Mucosa of descending colon (tissue), 3 donors: ENCODE measurements around the gene DOCK6. TPM values are rescaled to one million over a fixed set of nuclear protein-coding genes. Genes with fewer than 3 reads are reported as not detected.
"Not testable (repeated sequence)": the region's sequence is repeated elsewhere in the genome, so short reads cannot be mapped to it uniquely, and the experiment has no call there.

ENCODE experiments used
- ATAC-seq: fragments of 200-7000 bp; cut with Tn5 transposase; one replicate; pipeline ENCODE4 v1.9.1; 2020; ENCODE audit warnings: mild to moderate bottlenecking, moderate library complexity
- DNase-seq, 3 donors: peaks; one replicate each; pipeline ENCODE4 v3.0.0-alpha.2; 2020
- H3K36me3 ChIP-seq: fragments of 200-600 bp; one replicate; pipeline ENCODE4 v1.8.0; 2021; ENCODE audit warnings: low read depth, mild to moderate bottlenecking
- H3K4me1 ChIP-seq: fragments of 200-600 bp; one replicate; pipeline ENCODE4 v1.8.0; 2021; ENCODE audit warnings: low read depth, mild to moderate bottlenecking
- H3K4me3 ChIP-seq: fragments of 200-600 bp; one replicate; pipeline ENCODE4 v1.8.0; 2021; ENCODE audit warnings: mild to moderate bottlenecking
- H3K9me3 ChIP-seq: fragments of 200-600 bp; one replicate; pipeline ENCODE4 v1.8.0; 2021; ENCODE audit warnings: mild to moderate bottlenecking
- intact Hi-C, 2 donors: fragments of 100-400 bp; cut with DNase I in 1 of 2; cut with micrococcal nuclease in 1 of 2; formaldehyde crosslinking; loops; one replicate each; pipeline versions ENCODE4 v1.11.0 to v1.11.1; 2022; cut with DNase I, micrococcal nuclease
- total RNA-seq, 3 donors: library from RNA; stranded (reverse); fragmentation: NEBNext Ultra II Directional in 2 of 3; extraction: Animal tissue kit (Norgen Biotek cat#: 25700) in 2 of 3; gene quantifications; one replicate each; pipeline versions ENCODE4 v1.2.1 to v1.2.4, GENCODE V29; 2021 to 2023
- TF ChIP-seq, protein P1 (sequence below): fragments of 200-600 bp; IDR thresholded peaks from one replicate; pipeline ENCODE4 v1.8.0; 2022; ENCODE audit warnings: antibody characterized with exemption, mild to moderate bottlenecking
- donor health status: DM: no; HTN: no; CAD: no; lungs with moderate emphysema.
- donor health status: DM: no; HTN: no; CAD: no.
- donor health status: DM: no; HTN: yes; CAD: no.

The DOCK6 gene
- total RNA-seq, 3 donors from 2014 or later = 62.4 to 94.7 (median 62.8) TPM

DNA sequence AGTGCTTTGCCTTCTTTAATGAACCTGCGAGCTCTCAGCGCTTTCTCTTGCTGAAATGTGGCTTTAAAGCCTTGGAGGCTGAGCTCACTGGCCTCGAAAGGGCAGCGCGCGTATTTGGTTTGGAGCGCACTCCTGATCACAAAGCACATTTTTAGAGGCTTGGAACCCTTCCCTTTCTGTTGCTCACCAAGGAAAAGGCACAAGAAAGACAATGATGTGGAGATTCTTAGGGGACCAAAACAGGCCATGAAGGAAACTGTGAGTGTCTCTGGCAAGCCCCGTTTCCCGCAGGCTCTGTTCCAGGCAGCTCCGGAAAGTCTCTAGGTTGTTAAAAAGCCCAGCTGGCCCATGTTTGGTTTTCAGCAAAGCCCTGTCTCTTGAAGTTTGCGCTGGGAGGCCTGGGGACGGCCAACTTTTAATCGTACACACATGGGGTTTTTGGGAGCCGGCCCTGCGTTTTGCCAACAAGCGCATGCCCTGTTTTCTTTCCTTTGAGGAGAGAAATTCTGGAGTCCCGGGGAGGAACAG, 97.4 kb downstream of the DOCK6 start:
- Histone ChIP-seq H3K4me3 (no peak overlapping the region), H3K9me3 (no peaks in the 10 kb centered on the region), H3K4me1 (peaks cover 3% of the 10 kb centered on the region), H3K36me3 (no peaks in the 10 kb centered on the region)
- ATAC-seq (peak; percentile 64), DNase-seq (peak; percentile 57 to 71 (median 64))
- TF ChIP-seq, protein P1, sequence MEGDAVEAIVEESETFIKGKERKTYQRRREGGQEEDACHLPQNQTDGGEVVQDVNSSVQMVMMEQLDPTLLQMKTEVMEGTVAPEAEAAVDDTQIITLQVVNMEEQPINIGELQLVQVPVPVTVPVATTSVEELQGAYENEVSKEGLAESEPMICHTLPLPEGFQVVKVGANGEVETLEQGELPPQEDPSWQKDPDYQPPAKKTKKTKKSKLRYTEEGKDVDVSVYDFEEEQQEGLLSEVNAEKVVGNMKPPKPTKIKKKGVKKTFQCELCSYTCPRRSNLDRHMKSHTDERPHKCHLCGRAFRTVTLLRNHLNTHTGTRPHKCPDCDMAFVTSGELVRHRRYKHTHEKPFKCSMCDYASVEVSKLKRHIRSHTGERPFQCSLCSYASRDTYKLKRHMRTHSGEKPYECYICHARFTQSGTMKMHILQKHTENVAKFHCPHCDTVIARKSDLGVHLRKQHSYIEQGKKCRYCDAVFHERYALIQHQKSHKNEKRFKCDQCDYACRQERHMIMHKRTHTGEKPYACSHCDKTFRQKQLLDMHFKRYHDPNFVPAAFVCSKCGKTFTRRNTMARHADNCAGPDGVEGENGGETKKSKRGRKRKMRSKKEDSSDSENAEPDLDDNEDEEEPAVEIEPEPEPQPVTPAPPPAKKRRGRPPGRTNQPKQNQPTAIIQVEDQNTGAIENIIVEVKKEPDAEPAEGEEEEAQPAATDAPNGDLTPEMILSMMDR = no peak
- intact Hi-C loops = no loop called here

DNA sequence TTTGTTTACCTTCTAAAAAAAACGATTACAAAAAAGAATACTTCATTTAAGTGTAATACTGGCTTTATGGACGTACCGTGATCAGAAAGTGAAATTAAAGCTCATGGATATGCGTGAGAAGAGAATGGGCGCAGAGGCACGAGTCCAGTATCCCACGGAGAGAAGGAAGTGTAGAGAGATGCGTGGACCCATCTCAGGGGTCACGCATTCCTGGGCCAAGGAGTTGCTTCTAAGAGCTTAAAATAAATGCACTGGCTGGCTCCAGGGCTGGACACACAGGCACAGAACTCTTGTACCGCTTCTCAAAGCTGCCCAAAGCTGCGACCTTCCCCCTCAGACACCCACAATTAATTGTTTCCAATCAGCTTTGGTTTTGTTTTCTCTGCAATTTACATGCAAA, 98.0 kb downstream of the DOCK6 start:
- ATAC-seq = no peak
- H3K4me1 ChIP-seq = peaks cover 3% of the 10 kb centered on the region

DNA sequence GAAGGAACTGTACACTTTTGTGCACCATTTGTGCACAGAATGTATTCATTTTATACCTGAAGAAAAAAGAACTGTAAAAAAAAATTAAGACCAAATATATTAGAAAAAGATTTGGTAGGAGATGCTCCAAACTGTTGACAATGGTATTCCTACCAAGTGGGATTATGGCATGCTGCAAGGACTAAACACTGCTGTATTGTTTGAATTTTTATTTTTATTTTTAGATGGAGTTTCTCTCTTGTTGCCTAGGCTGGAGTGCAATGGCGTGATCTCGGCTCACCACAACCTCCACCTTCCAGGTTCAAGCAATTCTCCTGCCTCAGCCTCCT, 101.9 kb downstream of the DOCK6 start:
- H3K4me3 ChIP-seq, H3K9me3 ChIP-seq, H3K4me1 ChIP-seq, H3K36me3 ChIP-seq, DNase-seq, intact Hi-C loops, ATAC-seq: not testable (repeated sequence)

More for the DNA sequence above, 98.0 kb downstream of the DOCK6 start:
- intact Hi-C loops = no loop called here
- no peaks in the 10 kb centered on the region for H3K9me3 ChIP-seq
- H3K4me3 ChIP-seq = no peak overlapping the region
- no peak for DNase-seq
- H3K36me3 ChIP-seq = no peaks in the 10 kb centered on the region
- TF ChIP-seq, protein P1 = no peak

DNA sequence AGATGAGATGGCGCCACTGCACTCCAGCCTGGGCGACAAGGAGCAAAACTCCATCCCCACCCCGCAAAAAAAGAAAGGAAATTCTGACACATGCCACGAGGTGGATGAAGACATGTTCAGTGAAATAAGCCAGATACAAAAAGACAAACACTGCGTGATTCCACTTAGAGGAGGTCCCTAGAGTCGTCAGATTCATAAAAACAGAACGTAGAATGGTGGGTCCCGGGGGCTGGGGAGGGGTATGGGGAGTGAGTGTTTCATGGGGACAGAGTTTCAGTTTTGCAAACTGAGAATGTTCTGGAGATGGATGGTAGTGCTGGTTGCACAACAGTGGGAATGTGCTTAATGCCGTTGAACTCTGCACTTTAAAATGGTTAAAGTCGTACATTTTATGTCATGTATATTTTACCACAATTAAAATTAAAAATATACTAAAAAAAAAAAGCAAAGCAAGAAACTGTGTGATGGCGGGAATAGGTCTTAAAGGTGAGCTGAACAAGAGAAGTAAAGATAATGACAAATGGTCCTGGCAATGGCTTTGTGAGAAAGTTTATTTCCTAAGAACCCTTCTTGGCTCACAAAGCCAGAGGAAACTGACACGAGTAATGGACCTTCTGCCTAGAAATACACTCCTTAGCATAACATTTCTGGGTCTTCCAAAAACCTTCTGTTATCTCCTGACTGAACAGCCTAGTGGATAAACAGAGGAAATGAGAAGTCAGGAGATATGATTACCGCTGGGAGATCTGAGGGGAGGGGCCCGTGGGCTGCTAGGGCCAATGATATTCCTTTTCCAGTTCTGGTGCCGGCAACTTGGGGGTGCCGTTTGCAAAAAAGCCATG, 102.5 kb downstream of the DOCK6 start:
- TF ChIP-seq, protein P1 = no peak

DNA sequence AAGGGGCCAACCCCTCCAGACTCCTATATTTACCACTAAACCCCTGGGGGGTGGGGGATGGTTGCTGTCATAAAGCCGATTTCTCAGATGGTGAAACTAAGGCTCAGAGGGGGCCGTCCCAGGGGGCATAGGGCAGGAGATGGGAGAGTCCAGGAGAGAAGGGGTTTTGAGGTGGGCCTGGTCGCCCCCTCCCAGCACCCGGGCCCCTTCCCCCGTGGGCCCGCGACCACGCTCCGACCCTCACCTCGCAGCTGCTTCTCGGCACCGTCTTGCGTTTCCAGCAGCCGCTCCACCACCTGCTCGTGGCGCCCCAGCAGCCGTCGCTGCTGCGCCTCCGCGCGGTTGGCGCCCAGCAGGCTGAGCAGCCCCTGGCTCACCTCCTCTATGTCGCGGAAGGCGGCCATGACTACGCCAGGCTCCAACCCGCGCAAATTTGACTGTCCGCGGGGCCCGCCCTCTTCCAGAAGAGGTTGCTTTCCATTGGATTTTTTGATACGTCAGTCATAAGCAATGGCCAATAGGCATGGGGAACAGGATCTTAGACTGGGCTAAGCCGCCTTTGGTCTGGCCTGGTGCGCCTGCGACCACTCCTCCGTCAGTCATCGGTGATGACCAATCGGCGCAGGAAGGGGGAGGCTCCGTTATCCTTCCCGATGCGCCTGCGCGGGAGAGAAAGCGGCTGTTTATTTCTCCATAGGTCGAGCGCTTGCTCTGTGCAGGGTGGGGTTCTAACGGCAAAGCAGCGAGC, 106.8 kb downstream of the DOCK6 start, which contains the start of gene SPC24:
Gene SPC24, minus strand, starts transcription at position 410 of the 748 bp plus-strand sequence. Its CDS starts 6 bp downstream, at position 404.
- ATAC-seq = peak; percentile 97

More for the DNA sequence above, 102.5 kb downstream of the DOCK6 start:
- DNase-seq (no peak), ATAC-seq (no peak)
- Histone ChIP-seq H3K9me3 (no peaks in the 10 kb centered on the region), H3K36me3 (no peaks in the 10 kb centered on the region), H3K4me3 (no peak overlapping the region), H3K4me1 (peaks cover 3% of the 10 kb centered on the region)
- intact Hi-C loops = no loop called here

More for the DNA sequence above, 106.8 kb downstream of the DOCK6 start, which contains the start of gene SPC24:
- peak; percentile 92 to 97 (median 95) for DNase-seq
- Histone ChIP-seq H3K36me3 (no peaks in the 10 kb centered on the region), H3K9me3 (no peaks in the 10 kb centered on the region), H3K4me3 (peak within 1 kb of the TSS; percentile 34), H3K4me1 (peaks cover 12% of the 10 kb centered on the region)
- TF ChIP-seq, protein P1 = no peak
- intact Hi-C loops = no loop called here
